Caco-2 (cell line): ENCODE results near the gene METAP1. TPM values are rescaled to one million over a fixed set of nuclear protein-coding genes. Genes with fewer than 3 reads are reported as not detected.

Source experiments
- BruUV-seq: library from RNA; stranded (reverse); fragments of 400-500 nt; replicated peaks from 2 replicates; lab custom pipeline; 2021; lab: Mats Ljungman, UMichigan
- CTCF ChIA-PET: fragments of 300-600 bp; sonication (Branson Sonifier 250); formaldehyde crosslinking; loops from one replicate; lab custom pipeline; 2022; ENCODE audit warnings: antibody characterized with exemption; lab: Charles Lee
- POLR2A ChIA-PET: fragments of 300-600 bp; sonication (Branson Sonifier 250); formaldehyde crosslinking; loops from one replicate; lab custom pipeline; 2022; ENCODE audit warnings: antibody characterized with exemption; lab: Charles Lee
- DNase-seq, 2 experiments: peaks; one replicate each; pipeline versions ENCODE4 v3.0.0 to v3.0.0-alpha.2; 2020 to 2022
- H3K27me3 ChIP-seq: replicated peaks from 2 replicates; pipeline ENCODE4 v1.6.0; 2011; ENCODE audit warnings: low read length; ENCODE audit not compliant: control insufficient read depth, insufficient read depth
- H3K36me3 ChIP-seq: 2 replicates; pipeline ENCODE4 v1.5.1; 2011; ENCODE audit warnings: low read length; ENCODE audit not compliant: control insufficient read depth, insufficient read depth
- H3K4me1 ChIP-seq: fragments of 250-450 bp; sonication (Bioruptor Pico); 2 replicates; pipeline ENCODE4 v1.5.1; 2020; ENCODE audit warnings: mild to moderate bottlenecking
- H3K4me3 ChIP-seq: 2 replicates; pipeline ENCODE4 v1.5.1; 2011; ENCODE audit warnings: low read depth, mild to moderate bottlenecking, control low read depth, low read length
- H3K9me3 ChIP-seq: fragments of 250-450 bp; sonication (Bioruptor Pico); 2 replicates; pipeline ENCODE4 v1.5.1; 2020; ENCODE audit warnings: mild to moderate bottlenecking, moderate library complexity
- H3K27ac Mint-ChIP-seq: one replicate; pipeline ENCODE4 v1.8.0; 2022; ENCODE audit warnings: mixed read lengths; ENCODE audit not compliant: unreplicated experiment
- H3K27me3 Mint-ChIP-seq: one replicate; pipeline ENCODE4 v1.8.0; 2022; ENCODE audit warnings: mixed read lengths; ENCODE audit not compliant: insufficient read depth, unreplicated experiment
- H3K36me3 Mint-ChIP-seq: one replicate; pipeline ENCODE4 v1.8.0; 2022; ENCODE audit warnings: mild to moderate bottlenecking, mixed read lengths; ENCODE audit not compliant: insufficient read depth, unreplicated experiment
- H3K4me1 Mint-ChIP-seq: one replicate; pipeline ENCODE4 v1.8.0; 2022; ENCODE audit warnings: low read depth, mixed read lengths; ENCODE audit not compliant: unreplicated experiment
- H3K4me3 Mint-ChIP-seq: one replicate; pipeline ENCODE4 v1.8.0; 2022; ENCODE audit warnings: mild to moderate bottlenecking, moderate library complexity, mixed read lengths; ENCODE audit not compliant: unreplicated experiment
- H3K9me3 Mint-ChIP-seq: one replicate; pipeline ENCODE4 v1.8.0; 2022; ENCODE audit warnings: mixed read lengths; ENCODE audit not compliant: unreplicated experiment
- intact Hi-C: fragments of 100-400 bp; cut with micrococcal nuclease; formaldehyde crosslinking; loops from one replicate; pipeline ENCODE4 v1.10.0; 2022; ENCODE audit not compliant: unreplicated experiment
- total RNA-seq: library from RNA; stranded (reverse); gene quantifications from 2 replicates; pipeline ENCODE4 v1.2.3, GENCODE V29; 2022
- TF ChIP-seq, protein P1 (sequence below), 2 experiments: fragments of 200-600 bp in 1 of 2; IDR thresholded peaks; 1 replicate in 1 of 2; 2 replicates in 1 of 2; pipeline versions ENCODE4 v1.5.1 to v1.8.0; 2011 to 2022; ENCODE audit warnings: antibody characterized with exemption in 1 of 2, control low read depth in 1 of 2, inconsistent platforms in 1 of 2, low read depth in 1 of 2, low read length in 1 of 2, mild to moderate bottlenecking in 1 of 2, moderate library complexity in 1 of 2; ENCODE audit not compliant: insufficient read depth in 1 of 2, severe bottlenecking in 1 of 2, unreplicated experiment in 1 of 2

Gene METAP1
- total RNA-seq, 1 experiment from 2014 or later: 83.0 TPM

DNA sequence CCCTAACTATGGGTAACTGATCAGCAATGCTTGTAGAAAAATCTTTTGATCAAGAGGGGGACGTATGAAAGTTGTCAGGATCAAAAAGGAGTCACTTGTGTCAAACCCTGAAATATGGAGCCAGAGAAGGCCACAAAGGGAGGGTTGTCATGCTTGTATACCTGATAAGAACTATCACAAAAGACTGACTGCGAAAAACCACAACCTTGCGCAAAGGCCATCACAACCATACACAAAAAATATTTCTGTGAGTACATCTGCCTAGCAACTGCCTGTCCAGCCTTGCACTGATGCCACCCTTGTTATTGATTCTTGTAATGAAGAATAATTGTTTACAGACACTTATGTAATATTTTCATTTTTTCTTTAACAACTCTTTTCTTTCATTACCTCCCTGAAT lies 43.8 kb upstream of the METAP1 start:
- H3K4me3 Mint-ChIP-seq: no peak overlapping the region
- Histone ChIP-seq H3K27me3 (no peaks in the 10 kb centered on the region), H3K9me3 (no peaks in the 10 kb centered on the region), H3K4me1 (no peaks in the 10 kb centered on the region), H3K4me3 (no peak overlapping the region), H3K36me3 (no peaks in the 10 kb centered on the region)
- no peaks in the 10 kb centered on the region for H3K27me3 Mint-ChIP-seq
- ChIA-PET POLR2A (no interaction called here), CTCF (no interaction called here)
- intact Hi-C loops: no loop called here
- no peak overlapping the region for H3K27ac Mint-ChIP-seq
- TF ChIP-seq, protein P1, sequence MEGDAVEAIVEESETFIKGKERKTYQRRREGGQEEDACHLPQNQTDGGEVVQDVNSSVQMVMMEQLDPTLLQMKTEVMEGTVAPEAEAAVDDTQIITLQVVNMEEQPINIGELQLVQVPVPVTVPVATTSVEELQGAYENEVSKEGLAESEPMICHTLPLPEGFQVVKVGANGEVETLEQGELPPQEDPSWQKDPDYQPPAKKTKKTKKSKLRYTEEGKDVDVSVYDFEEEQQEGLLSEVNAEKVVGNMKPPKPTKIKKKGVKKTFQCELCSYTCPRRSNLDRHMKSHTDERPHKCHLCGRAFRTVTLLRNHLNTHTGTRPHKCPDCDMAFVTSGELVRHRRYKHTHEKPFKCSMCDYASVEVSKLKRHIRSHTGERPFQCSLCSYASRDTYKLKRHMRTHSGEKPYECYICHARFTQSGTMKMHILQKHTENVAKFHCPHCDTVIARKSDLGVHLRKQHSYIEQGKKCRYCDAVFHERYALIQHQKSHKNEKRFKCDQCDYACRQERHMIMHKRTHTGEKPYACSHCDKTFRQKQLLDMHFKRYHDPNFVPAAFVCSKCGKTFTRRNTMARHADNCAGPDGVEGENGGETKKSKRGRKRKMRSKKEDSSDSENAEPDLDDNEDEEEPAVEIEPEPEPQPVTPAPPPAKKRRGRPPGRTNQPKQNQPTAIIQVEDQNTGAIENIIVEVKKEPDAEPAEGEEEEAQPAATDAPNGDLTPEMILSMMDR (IDR thresholded peaks at IDR 0.05; ENCODE audit: insufficient read depth in 1 of 2, low read depth in 1 of 2, low read length in 1 of 2, severe bottlenecking in 1 of 2, unreplicated experiment in 1 of 2): no peak
- no peaks in the 10 kb centered on the region for H3K36me3 Mint-ChIP-seq
- no TSS peak for BruUV-seq
- H3K4me1 Mint-ChIP-seq: no peaks in the 10 kb centered on the region
- DNase-seq: no peak
- H3K9me3 Mint-ChIP-seq: no peaks in the 10 kb centered on the region

DNA sequence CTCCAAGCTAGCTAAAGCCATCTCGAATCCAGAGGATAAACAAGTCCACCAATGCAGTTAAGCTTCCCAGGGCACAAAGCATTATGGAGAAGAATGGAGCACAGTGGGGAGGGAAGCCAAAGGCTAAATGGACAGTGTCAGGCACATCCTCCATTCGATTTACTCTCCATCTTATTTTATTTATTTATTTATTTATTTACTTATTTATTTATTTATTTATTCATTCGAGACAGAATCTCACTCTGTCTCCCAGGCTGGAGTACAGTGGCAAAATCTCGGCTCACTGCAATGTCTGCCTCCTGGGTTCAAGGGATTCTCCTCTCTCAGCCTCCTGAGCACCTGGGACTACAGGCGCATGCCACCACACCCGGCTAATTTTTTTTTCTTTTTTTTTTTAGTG lies 40.3 kb upstream of the METAP1 start:
- H3K4me1 Mint-ChIP-seq: no peaks in the 10 kb centered on the region
- no peaks in the 10 kb centered on the region for H3K36me3 ChIP-seq
- no peaks in the 10 kb centered on the region for H3K9me3 ChIP-seq
- ChIA-PET POLR2A (no interaction called here), CTCF (no interaction called here)
- DNase-seq: no peak
- no peaks in the 10 kb centered on the region for H3K27me3 Mint-ChIP-seq
- no peak overlapping the region for H3K4me3 ChIP-seq
- H3K4me1 ChIP-seq: no peaks in the 10 kb centered on the region
- H3K27ac Mint-ChIP-seq: no peak overlapping the region
- intact Hi-C loops: no loop called here
- TF ChIP-seq, protein P1 (IDR thresholded peaks at IDR 0.05; ENCODE audit: insufficient read depth in 1 of 2, low read depth in 1 of 2, low read length in 1 of 2, severe bottlenecking in 1 of 2, unreplicated experiment in 1 of 2): no peak
- no peaks in the 10 kb centered on the region for H3K27me3 ChIP-seq
- no peaks in the 10 kb centered on the region for H3K36me3 Mint-ChIP-seq
- no peaks in the 10 kb centered on the region for H3K9me3 Mint-ChIP-seq
- no peak overlapping the region for H3K4me3 Mint-ChIP-seq
- no TSS peak for BruUV-seq

DNA sequence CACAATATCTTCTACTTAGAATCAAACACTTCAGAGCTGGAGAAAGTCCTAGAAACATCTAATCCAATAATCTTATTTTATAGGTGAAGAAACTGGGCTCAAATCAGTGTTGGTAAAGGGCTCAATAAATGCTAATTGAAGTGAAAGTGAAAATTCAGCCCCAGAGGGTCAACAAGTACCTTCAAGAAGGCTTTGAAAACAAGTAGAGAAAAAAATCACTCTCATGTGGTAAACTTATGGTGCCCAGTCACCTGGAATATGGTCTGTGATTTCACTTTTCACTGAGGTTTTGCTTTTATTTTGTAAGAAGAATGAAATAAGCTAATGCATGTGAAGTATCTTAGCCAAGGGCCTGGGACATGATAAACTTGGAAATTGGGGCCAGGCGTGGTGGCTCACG lies 37.5 kb upstream of the METAP1 start:
- intact Hi-C loops: no loop called here
- Histone ChIP-seq H3K4me3 (no peak overlapping the region), H3K9me3 (no peaks in the 10 kb centered on the region), H3K27me3 (no peaks in the 10 kb centered on the region), H3K4me1 (no peaks in the 10 kb centered on the region), H3K36me3 (no peaks in the 10 kb centered on the region)
- Mint-ChIP-seq H3K4me3 (no peak overlapping the region), H3K4me1 (no peaks in the 10 kb centered on the region), H3K36me3 (no peaks in the 10 kb centered on the region), H3K9me3 (no peaks in the 10 kb centered on the region), H3K27ac (no peak overlapping the region), H3K27me3 (no peaks in the 10 kb centered on the region)
- CTCF ChIA-PET: no interaction called here
- DNase-seq: no peak
- no TSS peak for BruUV-seq
- TF ChIP-seq, protein P1 (IDR thresholded peaks at IDR 0.05; ENCODE audit: insufficient read depth in 1 of 2, low read depth in 1 of 2, low read length in 1 of 2, severe bottlenecking in 1 of 2, unreplicated experiment in 1 of 2): no peak
- POLR2A ChIA-PET: no interaction called here
